Heart right ventricle (tissue), 16 donors: ENCODE measurements around the gene ZNF276. TPM values are rescaled to one million over a fixed set of nuclear protein-coding genes. Genes with fewer than 3 reads are reported as not detected.

Experiments used
- ATAC-seq, 8 donors: fragments of 200-7000 bp; cut with Tn5 transposase; one replicate each; pipeline ENCODE4 v1.9.1; 2020; ENCODE audit warnings: mild to moderate bottlenecking in 8 of 8, moderate library complexity in 8 of 8, moderate number of reproducible peaks in 1 of 8
- DNase-seq, 2 donors: peaks; one replicate each; pipeline ENCODE4 v3.0.0-alpha.2; 2020
- H3K27ac ChIP-seq, 10 donors: fragments of 200-600 bp; sonication (generic) in 2 of 10; one replicate each; pipeline versions ENCODE4 v1.5.0 to v1.8.0; 2020 to 2022; ENCODE audit warnings: mild to moderate bottlenecking in 3 of 10
- H3K27me3 ChIP-seq, 7 donors: fragments of 200-600 bp; one replicate each; pipeline ENCODE4 v1.8.0; 2021 to 2022; ENCODE audit warnings: mild to moderate bottlenecking in 2 of 7
- H3K36me3 ChIP-seq, 9 donors: fragments of 200-600 bp; sonication (generic) in 1 of 9; one replicate each; pipeline versions ENCODE4 v1.5.0 to v1.8.0; 2020 to 2022; ENCODE audit warnings: mild to moderate bottlenecking in 2 of 9
- H3K4me1 ChIP-seq, 9 donors: fragments of 200-600 bp; sonication (generic) in 1 of 9; one replicate each; pipeline versions ENCODE4 v1.5.0 to v1.8.0; 2020 to 2022; ENCODE audit warnings: mild to moderate bottlenecking in 4 of 9
- H3K4me3 ChIP-seq, 10 donors: fragments of 200-600 bp; sonication (generic) in 2 of 10; one replicate each; pipeline versions ENCODE4 v1.5.0 to v1.8.0; 2020 to 2022; ENCODE audit warnings: mild to moderate bottlenecking in 7 of 10, moderate library complexity in 2 of 10
- H3K9me3 ChIP-seq, 11 donors: fragments of 200-600 bp in 10 of 11; sonication (generic) in 2 of 11; one replicate each; pipeline versions ENCODE4 v1.5.0 to v1.8.0; 2013 to 2022; ENCODE audit warnings: mild to moderate bottlenecking in 2 of 11, control low read depth in 1 of 11, moderate library complexity in 1 of 11
- WGBS, 2 donors: extraction: QIAGEN DNeasy Blood & Tissue Kit; methylation state at CpG; one replicate each; pipeline ENCODE4 v1.1.7; 2013; ENCODE audit warnings: inconsistent platforms in 1 of 2; 5-methylcytosine and 5-hydroxymethylcytosine counted together
- intact Hi-C, 10 donors: fragments of 100-400 bp; cut with DNase I; formaldehyde crosslinking; loops; one replicate each; pipeline versions ENCODE4 v1.11.1 to v1.14.2; 2022
- polyA plus RNA-seq, 2 donors: library from polyadenylated mRNA; stranded (reverse); fragments of 200-250 nt; gene quantifications; one replicate each; pipeline ENCODE4 v1.2.3, GENCODE V29; 2013
- total RNA-seq, 10 donors: library from RNA; stranded (reverse); fragmentation: NEBNext Ultra II Directional in 3 of 10; extraction: Animal tissue kit (Norgen Biotek cat#: 25700) in 3 of 10; gene quantifications; one replicate each; pipeline versions ENCODE4 v1.2.1 to v1.2.4, GENCODE V29; 2021 to 2023
- TF ChIP-seq, protein P1 (sequence below), 9 donors: fragments of 200-600 bp; sonication (generic) in 2 of 9; IDR thresholded peaks; one replicate each; pipeline versions ENCODE4 v1.5.0 to v1.8.0; 2021 to 2022; ENCODE audit warnings: antibody characterized with exemption in 9 of 9, mild to moderate bottlenecking in 5 of 9, moderate library complexity in 1 of 9
- donor health status: Arrhythmogenic right ventricular cardiomyopathy.
- donor health status: ischemic (EF 13 %, LVEDD 7.1; RV severe dilation, severe dysfunction).
- donor health status: healthy with polysubstance abuse.
- donor health status: DM: no; HTN: yes; CAD: no.
- donor health status: DM: no; HTN: no; CAD: no.
- donor health status: ischemic (EF 25% LVEDD 6.9; RV normal size, moderate dysfunction).
- donor health status: ischemic (EF 25% LVEDD 5.7; RV mildly dilated, moderate dysfunction).
- donor health status: healthy.
- donor health status: DM: yes; HTN: yes; CAD: no.
- donor health status: Ischemic cardiomyopathy.
- donor health status: ischemic (EF 35%, LVEDD 5.7; RV mildly dilated, moderate dysfunction).
- donor health status: nonischemic (EF 11% LVEDD 7.7; RV severe dilation, severe dysfunction).
- donor health status: DM: yes; HTN: yes; CAD: no.
- donor health status: PGD.
- donor health status: ischemic (EF 29% LVEDD 5.4; RV normal size, mild dysfunction).
- donor health status: nonischemic (EF 23%, LVEDD 6.1; RV moderate dilation, normal function).

Gene ZNF276
- total and polyA plus RNA-seq, 12 donors = 8.2 to 29.3 (median 12.8) TPM

DNA sequence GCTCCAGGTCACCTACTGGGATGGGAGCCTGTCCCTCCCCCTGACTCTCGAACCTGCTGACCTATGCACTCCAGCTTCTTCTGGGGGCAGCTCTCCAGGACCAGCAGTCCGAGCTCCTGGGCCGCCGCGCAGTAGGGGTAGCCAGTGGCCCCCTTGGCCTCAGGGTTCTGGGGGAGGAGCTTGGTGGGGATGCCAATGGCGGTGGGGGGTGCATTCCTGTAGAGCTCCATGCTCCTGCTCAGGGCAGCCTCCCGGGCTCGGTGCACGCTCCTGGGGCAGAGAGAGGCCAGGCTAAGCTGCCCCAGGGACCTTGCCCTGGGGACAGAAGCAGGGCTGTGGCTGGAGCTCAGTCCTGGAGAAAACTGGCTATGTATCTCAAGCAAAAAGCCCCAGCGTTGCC is 12.2 kb upstream of the ZNF276 start:
- H3K9me3 ChIP-seq = no peaks in the 10 kb centered on the region
- TF ChIP-seq, protein P1, sequence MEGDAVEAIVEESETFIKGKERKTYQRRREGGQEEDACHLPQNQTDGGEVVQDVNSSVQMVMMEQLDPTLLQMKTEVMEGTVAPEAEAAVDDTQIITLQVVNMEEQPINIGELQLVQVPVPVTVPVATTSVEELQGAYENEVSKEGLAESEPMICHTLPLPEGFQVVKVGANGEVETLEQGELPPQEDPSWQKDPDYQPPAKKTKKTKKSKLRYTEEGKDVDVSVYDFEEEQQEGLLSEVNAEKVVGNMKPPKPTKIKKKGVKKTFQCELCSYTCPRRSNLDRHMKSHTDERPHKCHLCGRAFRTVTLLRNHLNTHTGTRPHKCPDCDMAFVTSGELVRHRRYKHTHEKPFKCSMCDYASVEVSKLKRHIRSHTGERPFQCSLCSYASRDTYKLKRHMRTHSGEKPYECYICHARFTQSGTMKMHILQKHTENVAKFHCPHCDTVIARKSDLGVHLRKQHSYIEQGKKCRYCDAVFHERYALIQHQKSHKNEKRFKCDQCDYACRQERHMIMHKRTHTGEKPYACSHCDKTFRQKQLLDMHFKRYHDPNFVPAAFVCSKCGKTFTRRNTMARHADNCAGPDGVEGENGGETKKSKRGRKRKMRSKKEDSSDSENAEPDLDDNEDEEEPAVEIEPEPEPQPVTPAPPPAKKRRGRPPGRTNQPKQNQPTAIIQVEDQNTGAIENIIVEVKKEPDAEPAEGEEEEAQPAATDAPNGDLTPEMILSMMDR (IDR thresholded peaks at IDR 0.05) = no peak
- WGBS, 2 donors = 87% methylated on average over 10 of the region's 10 CpGs
- ATAC-seq (no peak), DNase-seq (no peak)
- peaks cover 0 to 12% (median 7%) of the 10 kb centered on the region in 7 donors for H3K27me3 ChIP-seq
- peaks cover 0 to 20% (median 11%) of the 10 kb centered on the region in 9 donors for H3K4me1 ChIP-seq
- no peak overlapping the region for H3K4me3 ChIP-seq
- peaks cover 0 to 20% (median 0%) of the 10 kb centered on the region in 9 donors for H3K36me3 ChIP-seq
- no peak overlapping the region for H3K27ac ChIP-seq
- intact Hi-C loops = loop anchor here in 7 of 10 donors (5.0 to 10.0 kb wide), 4 partner anchors 76 to 153 kb away; no protein-coding TSS in a partner anchor

DNA sequence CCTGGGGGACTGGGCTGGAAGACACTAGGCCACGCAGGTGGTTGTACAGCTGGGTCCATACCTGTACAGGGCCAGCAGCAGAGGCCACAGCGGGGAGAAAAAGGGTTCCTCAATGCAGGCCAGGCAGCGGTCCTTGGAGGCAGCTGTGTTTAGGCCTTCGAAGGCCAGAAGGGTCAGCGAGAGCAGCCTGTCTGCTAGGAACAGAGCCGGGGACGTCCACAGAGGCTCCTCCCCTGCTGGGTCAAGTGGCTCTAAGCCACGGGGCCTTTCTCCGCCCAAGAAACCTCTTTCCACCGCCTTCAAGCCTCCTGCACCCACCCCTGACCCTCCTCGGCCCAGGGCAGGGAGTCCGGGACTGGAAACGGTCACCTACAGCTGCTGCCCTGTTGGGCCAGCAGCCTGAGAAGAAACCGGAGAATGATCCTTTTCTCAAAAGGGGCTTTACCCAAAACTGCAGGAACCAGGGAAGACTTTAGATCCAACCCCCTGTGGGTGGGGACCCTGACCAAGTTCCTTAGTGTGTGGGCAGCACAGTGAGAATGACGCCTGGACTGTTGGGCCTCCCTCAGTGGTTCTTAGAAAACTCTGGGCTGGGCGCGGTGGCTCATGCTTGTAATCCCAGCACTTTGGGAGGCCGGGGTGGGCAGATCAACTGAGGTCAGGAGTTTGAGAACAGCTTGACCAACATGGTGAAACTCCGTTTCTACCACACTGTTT is 11.5 kb upstream of the ZNF276 start:
- TF ChIP-seq, protein P1 (IDR thresholded peaks at IDR 0.05) = no peak
- H3K27me3 ChIP-seq = peaks cover 0 to 12% (median 7%) of the 10 kb centered on the region in 7 donors
- 87 to 89% methylated on average over 19 of the region's 19 CpGs for WGBS, 2 donors
- ATAC-seq = no peak
- no peak for DNase-seq
- intact Hi-C loops = loop anchor here in 7 of 10 donors (5.0 to 10.0 kb wide), 4 partner anchors 75 to 152 kb away; no protein-coding TSS in a partner anchor
- peaks cover 0 to 20% (median 11%) of the 10 kb centered on the region in 9 donors for H3K4me1 ChIP-seq
- peaks cover 0 to 20% (median 0%) of the 10 kb centered on the region in 9 donors for H3K36me3 ChIP-seq
- no peaks in the 10 kb centered on the region for H3K9me3 ChIP-seq
- H3K4me3 ChIP-seq = no peak overlapping the region
- no peak overlapping the region for H3K27ac ChIP-seq

GRCh38 chr16:89710709-89711564 is 10.4 kb upstream of the ZNF276 start:
- H3K4me1 ChIP-seq = peaks cover 0 to 16% (median 10%) of the 10 kb centered on the region in 9 donors
- intact Hi-C loops = no loop called here
- no peaks in the 10 kb centered on the region for H3K9me3 ChIP-seq
- H3K27ac ChIP-seq = no peak overlapping the region
- no peak overlapping the region for H3K4me3 ChIP-seq
- WGBS, 2 donors = 76 to 78% methylated on average over 62 to 63 of the region's 63 CpGs
- DNase-seq (no peak), ATAC-seq (peak in 2 of 8 donors; percentile 5 to 11)
- H3K36me3 ChIP-seq = peaks cover 0 to 20% (median 0%) of the 10 kb centered on the region in 9 donors
- H3K27me3 ChIP-seq = peaks cover 0 to 12% (median 7%) of the 10 kb centered on the region in 7 donors
- TF ChIP-seq, protein P1 (IDR thresholded peaks at IDR 0.05) = no peak

- H3K4me3 ChIP-seq = peak overlapping the region in 2 of 10 donors; percentile 24 to 47
- peak in 6 of 8 donors; percentile 13 to 59 (median 37) for ATAC-seq
- WGBS, 2 donors = 11 to 13% methylated on average over 46 to 48 of the region's 48 CpGs
- DNase-seq = peak in 1 of 2 donors; percentile 50
- intact Hi-C loops = no loop called here
- TF ChIP-seq, protein P1 (IDR thresholded peaks at IDR 0.05) = no peak
- no peaks in the 10 kb centered on the region for H3K9me3 ChIP-seq
- peaks cover 0 to 24% (median 0%) of the 10 kb centered on the region in 9 donors for H3K36me3 ChIP-seq
- H3K27ac ChIP-seq = peak overlapping the region in 1 of 10 donors; percentile 3
- H3K27me3 ChIP-seq = peaks cover 0 to 12% (median 7%) of the 10 kb centered on the region in 7 donors
- H3K4me1 ChIP-seq = peaks cover 0 to 11% (median 7%) of the 10 kb centered on the region in 9 donors
These were observed 9.6 kb upstream of the ZNF276 start for GRCh38 chr16:89711601-89712273.
